Mesendoderm (in vitro differentiated cells): ENCODE data around the gene FAM3D.

Experiments used
- DNase-seq: peaks from one replicate; pipeline ENCODE4 v3.0.0; 2013
- H2AK5ac ChIP-seq: 2 replicates; pipeline ENCODE4 v1.6.1; 2013; ENCODE audit warnings: low read length, inconsistent platforms
- H2BK120ac ChIP-seq: 2 replicates; pipeline ENCODE4 v1.6.1; 2013; ENCODE audit warnings: low read depth, mild to moderate bottlenecking, low read length, moderate library complexity, mixed read lengths
- H2BK15ac ChIP-seq: replicated peaks from 2 replicates; pipeline ENCODE4 v1.6.1; 2013; ENCODE audit warnings: low read depth, mild to moderate bottlenecking, moderate library complexity
- H2BK5ac ChIP-seq: 2 replicates; pipeline ENCODE4 v1.6.1; 2013; ENCODE audit warnings: low read length, inconsistent platforms
- H3K18ac ChIP-seq: 2 replicates; pipeline ENCODE4 v1.6.1; 2013; ENCODE audit warnings: mild to moderate bottlenecking, low read length, mixed read lengths
- H3K23ac ChIP-seq: one replicate; pipeline ENCODE4 v1.6.1; 2013; ENCODE audit warnings: low read length
- H3K27ac ChIP-seq: 2 replicates; pipeline ENCODE4 v1.5.1; 2013; ENCODE audit warnings: low read depth, mild to moderate bottlenecking, inconsistent platforms, low read length, moderate library complexity
- H3K27me3 ChIP-seq: 2 replicates; pipeline ENCODE4 v1.6.1; 2013; ENCODE audit warnings: low read length, control low read depth, mild to moderate bottlenecking, inconsistent platforms; ENCODE audit not compliant: insufficient read depth, poor library complexity
- H3K36me3 ChIP-seq: 2 replicates; pipeline ENCODE4 v1.6.1; 2013; ENCODE audit warnings: low read length, inconsistent platforms; ENCODE audit not compliant: control insufficient read depth, insufficient read depth
- H3K4ac ChIP-seq: one replicate; pipeline ENCODE4 v1.6.1; 2013; ENCODE audit warnings: low read depth, mild to moderate bottlenecking, low read length, moderate library complexity
- H3K4me1 ChIP-seq: 2 replicates; pipeline ENCODE4 v1.6.1; 2013; ENCODE audit warnings: low read depth, low read length, inconsistent platforms; ENCODE audit not compliant: control insufficient read depth
- H3K4me2 ChIP-seq: 2 replicates; pipeline ENCODE4 v1.6.1; 2013; ENCODE audit warnings: low read length
- H3K4me3 ChIP-seq: 2 replicates; pipeline ENCODE4 v1.5.1; 2013; ENCODE audit warnings: mild to moderate bottlenecking, low read length
- H3K56ac ChIP-seq: one replicate; pipeline ENCODE4 v1.6.1; 2013; ENCODE audit warnings: low read length
- H3K79me1 ChIP-seq: 2 replicates; pipeline ENCODE4 v1.6.1; 2013; ENCODE audit warnings: low read length, inconsistent platforms
- H3K79me2 ChIP-seq: 2 replicates; pipeline ENCODE4 v1.6.1; 2013; ENCODE audit warnings: mild to moderate bottlenecking, low read length; ENCODE audit not compliant: control insufficient read depth, insufficient read depth
- H3K9ac ChIP-seq: 2 replicates; pipeline ENCODE4 v1.6.1; 2013; ENCODE audit warnings: low read length, inconsistent platforms
- H4K5ac ChIP-seq: one replicate; pipeline ENCODE4 v1.6.1; 2013; ENCODE audit warnings: low read length
- H4K8ac ChIP-seq: one replicate; pipeline ENCODE4 v1.6.1; 2013; ENCODE audit warnings: low read depth, mild to moderate bottlenecking, control low read depth, low read length, moderate library complexity
- WGBS: extraction: QIAGEN DNeasy Blood & Tissue Kit; methylation state at CpG from one replicate; pipeline ENCODE4 v1.1.7; 2013; ENCODE audit warnings: low lambda C conversion rate, missing lambda C conversion rate; ENCODE audit not compliant: insufficient coverage; ENCODE audit errors: extremely low coverage; 5-methylcytosine and 5-hydroxymethylcytosine counted together

The FAM3D gene

DNA sequence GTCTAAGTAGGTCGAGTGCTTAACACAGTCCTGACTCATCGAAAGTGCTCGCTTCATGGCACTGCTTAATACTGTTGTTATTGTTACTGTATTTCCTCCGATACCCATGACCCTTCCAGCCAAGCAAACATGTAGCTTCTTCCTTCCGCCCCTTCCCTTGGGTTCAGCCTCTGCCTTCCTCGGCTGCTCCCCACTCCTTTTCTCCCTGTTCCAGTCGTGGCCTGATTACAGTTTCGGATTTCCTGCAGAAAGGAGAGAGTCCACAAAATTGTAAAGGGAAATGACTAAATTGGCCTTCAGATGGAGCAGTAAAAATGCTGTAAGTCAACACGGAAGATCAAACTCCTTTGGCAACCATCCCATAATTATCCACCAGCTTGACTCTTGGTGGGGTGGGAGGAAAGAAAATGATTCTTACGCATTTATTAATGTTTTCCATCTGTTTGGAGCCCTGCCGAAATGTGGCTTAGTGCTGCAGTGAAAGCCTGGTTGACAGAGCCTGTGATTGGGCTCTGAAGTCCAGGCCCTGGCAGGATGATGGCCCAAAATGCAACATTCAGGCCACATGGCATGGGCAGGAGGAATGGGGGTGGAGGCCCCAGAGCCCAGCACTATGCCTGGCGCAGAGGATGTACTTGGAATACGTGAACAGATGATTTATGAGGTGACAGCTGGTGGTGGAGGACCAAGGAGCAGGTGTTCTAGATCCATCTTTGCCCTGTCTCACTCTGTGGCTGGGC, 37.6 kb downstream of the FAM3D start:
- Histone ChIP-seq H3K36me3 (no peaks in the 10 kb centered on the region), H2BK15ac (no peak overlapping the region), H3K4me2 (no peak overlapping the region), H3K23ac (no peak overlapping the region), H3K56ac (no peak overlapping the region), H3K4ac (no peak overlapping the region), H3K18ac (no peak overlapping the region), H3K79me2 (no peaks in the 10 kb centered on the region), H3K79me1 (no peaks in the 10 kb centered on the region), H3K9ac (no peak overlapping the region), H3K4me1 (no peaks in the 10 kb centered on the region), H3K4me3 (no peak overlapping the region), H3K27me3 (no peaks in the 10 kb centered on the region), H4K8ac (no peak overlapping the region), H3K27ac (no peak overlapping the region), H4K5ac (no peak overlapping the region), H2BK120ac (no peak overlapping the region), H2AK5ac (no peak overlapping the region), H2BK5ac (no peak overlapping the region)
- WGBS = no CpG with 5 or more reads among the region's 13 CpGs
- DNase-seq = no peak

DNA sequence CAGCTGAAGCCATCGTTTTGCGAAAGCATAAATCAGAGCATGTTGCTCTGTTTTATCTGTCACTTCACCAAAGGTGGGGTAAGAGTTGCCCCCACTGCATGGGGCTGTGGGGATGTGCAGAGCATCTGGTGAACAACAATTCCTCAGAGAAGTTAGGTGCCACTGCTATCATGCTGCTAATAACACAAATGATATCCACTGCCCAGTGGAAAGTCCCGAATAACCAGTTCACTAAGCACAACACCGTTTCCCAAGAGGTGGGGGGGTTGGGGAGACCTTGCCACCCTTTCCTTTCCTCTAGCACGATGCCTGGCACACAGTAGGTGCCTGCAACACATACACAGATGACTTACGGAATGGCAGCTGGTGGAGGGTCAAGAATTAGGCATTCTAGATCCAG, 38.6 kb downstream of the FAM3D start:
- Histone ChIP-seq H3K4ac (no peak overlapping the region), H3K36me3 (no peaks in the 10 kb centered on the region), H2BK120ac (no peak overlapping the region), H3K18ac (no peak overlapping the region), H3K79me1 (no peaks in the 10 kb centered on the region), H3K4me3 (no peak overlapping the region), H4K8ac (no peak overlapping the region), H4K5ac (no peak overlapping the region), H3K4me1 (no peaks in the 10 kb centered on the region), H3K23ac (no peak overlapping the region), H3K79me2 (no peaks in the 10 kb centered on the region), H3K56ac (no peak overlapping the region), H2AK5ac (no peak overlapping the region), H3K27me3 (no peaks in the 10 kb centered on the region), H3K27ac (no peak overlapping the region), H2BK5ac (no peak overlapping the region), H3K9ac (no peak overlapping the region), H3K4me2 (no peak overlapping the region), H2BK15ac (no peak overlapping the region)
- DNase-seq = no peak
- no CpG with 5 or more reads among the region's 6 CpGs for WGBS

- H3K79me2 ChIP-seq = no peaks in the 10 kb centered on the region
- no peak overlapping the region for H2AK5ac ChIP-seq
- no peak overlapping the region for H3K4me2 ChIP-seq
- H3K4me1 ChIP-seq = no peaks in the 10 kb centered on the region
- no peak overlapping the region for H3K23ac ChIP-seq
- H3K18ac ChIP-seq = no peak overlapping the region
- H3K36me3 ChIP-seq = no peaks in the 10 kb centered on the region
- no peak overlapping the region for H3K4me3 ChIP-seq
- H3K27me3 ChIP-seq = no peaks in the 10 kb centered on the region
- no peaks in the 10 kb centered on the region for H3K79me1 ChIP-seq
- H2BK120ac ChIP-seq = no peak overlapping the region
- no peak overlapping the region for H4K8ac ChIP-seq
- WGBS = no CpG with 5 or more reads among the region's 3 CpGs
- no peak for DNase-seq
- no peak overlapping the region for H4K5ac ChIP-seq
- H3K9ac ChIP-seq = no peak overlapping the region
- H3K4ac ChIP-seq = no peak overlapping the region
- H2BK15ac ChIP-seq = no peak overlapping the region
- H2BK5ac ChIP-seq = no peak overlapping the region
- H3K27ac ChIP-seq = no peak overlapping the region
- H3K56ac ChIP-seq = no peak overlapping the region
These were observed 39.0 kb downstream of the FAM3D start for GRCh38 chr3:58627570-58627885.

GRCh38 chr3:58626841-58627569, 39.6 kb downstream of the FAM3D start:
- DNase-seq = no peak
- H3K79me1 ChIP-seq = no peaks in the 10 kb centered on the region
- no peak overlapping the region for H4K5ac ChIP-seq
- H3K27ac ChIP-seq = no peak overlapping the region
- no peak overlapping the region for H3K4ac ChIP-seq
- WGBS = no CpG with 5 or more reads among the region's 24 CpGs
- H3K4me1 ChIP-seq = no peaks in the 10 kb centered on the region
- H2BK120ac ChIP-seq = no peak overlapping the region
- H3K9ac ChIP-seq = no peak overlapping the region
- no peak overlapping the region for H3K18ac ChIP-seq
- H4K8ac ChIP-seq = no peak overlapping the region
- no peak overlapping the region for H3K4me2 ChIP-seq
- no peak overlapping the region for H3K23ac ChIP-seq
- no peaks in the 10 kb centered on the region for H3K79me2 ChIP-seq
- no peak overlapping the region for H2AK5ac ChIP-seq
- H2BK5ac ChIP-seq = no peak overlapping the region
- no peaks in the 10 kb centered on the region for H3K27me3 ChIP-seq
- H3K56ac ChIP-seq = no peak overlapping the region
- no peak overlapping the region for H3K4me3 ChIP-seq
- no peak overlapping the region for H2BK15ac ChIP-seq
- H3K36me3 ChIP-seq = no peaks in the 10 kb centered on the region

GRCh38 chr3:58625196-58625824, 41.3 kb downstream of the FAM3D start:
- no peaks in the 10 kb centered on the region for H3K4me1 ChIP-seq
- H3K18ac ChIP-seq = no peak overlapping the region
- DNase-seq = peak; percentile 57
- no peak overlapping the region for H4K5ac ChIP-seq
- H2BK15ac ChIP-seq = no peak overlapping the region
- H2BK120ac ChIP-seq = no peak overlapping the region
- no CpG with 5 or more reads among the region's 9 CpGs for WGBS
- H3K56ac ChIP-seq = no peak overlapping the region
- no peak overlapping the region for H2AK5ac ChIP-seq
- no peaks in the 10 kb centered on the region for H3K79me2 ChIP-seq
- no peak overlapping the region for H2BK5ac ChIP-seq
- H3K36me3 ChIP-seq = no peaks in the 10 kb centered on the region
- no peaks in the 10 kb centered on the region for H3K27me3 ChIP-seq
- H3K27ac ChIP-seq = no peak overlapping the region
- H3K23ac ChIP-seq = no peak overlapping the region
- no peak overlapping the region for H3K4me2 ChIP-seq
- H3K4ac ChIP-seq = no peak overlapping the region
- H3K9ac ChIP-seq = no peak overlapping the region
- H3K4me3 ChIP-seq = no peak overlapping the region
- no peaks in the 10 kb centered on the region for H3K79me1 ChIP-seq
- no peak overlapping the region for H4K8ac ChIP-seq
